Uterus (tissue), 2 donors: ENCODE results near the gene GYS1.

Experiments
- POLR2A ChIP-seq, 2 donors: fragments of 450-650 bp; IDR thresholded peaks; one replicate each; pipeline ENCODE4 v1.6.1; 2016; ENCODE audit warnings: antibody characterized with exemption in 2 of 2, mild to moderate bottlenecking in 1 of 2, moderate library complexity in 1 of 2
- TF ChIP-seq, protein P1 (sequence below), 4 experiments: fragments of 200-600 bp in 2 of 4; fragments of 450-650 bp in 2 of 4; sonication (generic) in 2 of 4; IDR thresholded peaks; one replicate each; pipeline ENCODE4 v1.5.1; 2016 to 2019; ENCODE audit warnings: antibody characterized with exemption in 4 of 4, mild to moderate bottlenecking in 2 of 4, moderate library complexity in 1 of 4

DNA sequence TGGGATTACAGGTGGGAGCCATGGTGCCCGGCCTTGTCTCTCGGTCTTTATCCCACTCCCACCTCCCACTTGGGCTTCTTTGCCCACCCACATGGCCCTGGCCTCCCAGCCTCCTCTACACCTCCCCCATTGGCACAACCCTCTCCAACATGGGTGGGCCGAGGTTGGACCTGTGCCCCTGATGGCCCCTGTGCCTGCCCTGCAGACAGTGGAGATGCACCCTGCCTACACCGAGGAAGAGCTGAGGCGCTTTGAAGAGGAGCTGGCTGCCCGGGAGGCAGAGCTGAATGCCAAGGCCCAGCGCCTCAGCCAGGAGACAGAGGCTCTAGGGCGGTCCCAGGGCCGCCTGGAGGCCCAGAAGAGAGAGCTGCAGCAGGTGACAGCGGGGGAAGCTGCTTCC lies 72.2 kb downstream of the GYS1 start:
- TF ChIP-seq, protein P1, sequence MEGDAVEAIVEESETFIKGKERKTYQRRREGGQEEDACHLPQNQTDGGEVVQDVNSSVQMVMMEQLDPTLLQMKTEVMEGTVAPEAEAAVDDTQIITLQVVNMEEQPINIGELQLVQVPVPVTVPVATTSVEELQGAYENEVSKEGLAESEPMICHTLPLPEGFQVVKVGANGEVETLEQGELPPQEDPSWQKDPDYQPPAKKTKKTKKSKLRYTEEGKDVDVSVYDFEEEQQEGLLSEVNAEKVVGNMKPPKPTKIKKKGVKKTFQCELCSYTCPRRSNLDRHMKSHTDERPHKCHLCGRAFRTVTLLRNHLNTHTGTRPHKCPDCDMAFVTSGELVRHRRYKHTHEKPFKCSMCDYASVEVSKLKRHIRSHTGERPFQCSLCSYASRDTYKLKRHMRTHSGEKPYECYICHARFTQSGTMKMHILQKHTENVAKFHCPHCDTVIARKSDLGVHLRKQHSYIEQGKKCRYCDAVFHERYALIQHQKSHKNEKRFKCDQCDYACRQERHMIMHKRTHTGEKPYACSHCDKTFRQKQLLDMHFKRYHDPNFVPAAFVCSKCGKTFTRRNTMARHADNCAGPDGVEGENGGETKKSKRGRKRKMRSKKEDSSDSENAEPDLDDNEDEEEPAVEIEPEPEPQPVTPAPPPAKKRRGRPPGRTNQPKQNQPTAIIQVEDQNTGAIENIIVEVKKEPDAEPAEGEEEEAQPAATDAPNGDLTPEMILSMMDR (IDR thresholded peaks at IDR 0.05): no peak
- no peak for TF ChIP-seq POLR2A (IDR thresholded peaks at IDR 0.05)
